ENCODE results near the gene AGAP1. TPM values are rescaled to one million over a fixed set of nuclear protein-coding genes. Genes with fewer than 3 reads are reported as not detected.
A peak's percentile ranks its signal among the peaks of the same experiment; 100 is the strongest.

Gene AGAP1
- total and polyA plus RNA-seq, 4 donors, result 2.0 to 8.5 (median 5.4) TPM

DNA sequence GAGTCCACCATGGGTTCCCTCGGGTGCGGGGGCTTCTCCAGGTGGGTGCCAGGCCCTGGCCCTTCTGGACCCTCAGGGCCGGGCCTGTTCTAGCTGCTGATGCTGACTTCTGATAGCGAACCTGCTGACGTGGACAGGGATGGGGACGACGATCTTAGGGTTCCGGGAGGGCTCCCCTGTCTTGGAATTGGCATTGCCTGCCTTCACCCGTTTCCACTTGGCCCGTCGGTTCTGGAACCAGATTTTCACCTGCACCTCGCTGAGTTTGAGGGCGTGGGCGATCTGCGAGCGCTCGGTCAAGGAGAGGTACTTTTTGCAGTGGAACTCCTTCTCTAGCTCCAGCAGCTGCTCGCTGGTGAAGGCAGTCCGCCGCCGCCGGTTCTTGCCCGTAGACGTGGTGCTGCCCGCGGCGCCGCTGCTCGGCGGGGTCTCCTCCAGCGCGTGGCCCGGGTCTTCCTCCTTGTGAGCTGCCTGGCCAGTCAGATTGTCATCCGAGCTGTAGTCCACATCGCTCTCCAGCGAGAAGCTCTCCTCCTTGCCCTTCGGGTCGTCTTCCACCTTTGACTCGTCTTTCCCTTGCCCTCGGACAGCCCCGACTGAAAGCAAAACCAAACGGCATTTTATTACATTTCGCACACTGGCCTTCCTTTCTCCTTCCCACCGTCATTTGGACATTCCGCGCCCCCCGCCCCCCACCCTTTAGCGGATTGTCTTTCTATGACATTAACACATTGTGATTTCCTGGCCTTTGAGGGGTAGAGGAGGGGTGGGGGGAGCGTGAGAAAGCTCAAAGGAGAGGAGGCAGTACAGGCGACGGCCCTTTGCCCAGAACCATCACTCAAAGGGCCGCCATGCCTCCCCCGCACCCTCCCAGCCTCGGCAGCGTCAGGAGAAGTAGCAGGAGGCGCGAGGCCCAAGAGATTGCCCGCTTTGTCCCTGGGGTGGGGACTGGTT, 672.3 kb downstream of the AGAP1 start:
- H3K27me3 ChIP-seq (ENCODE audit: control insufficient read depth in 4 of 4, insufficient read depth in 4 of 4, low read length in 3 of 4), result peaks cover 0 to 38% (median 21%) of the 10 kb centered on the region in 4 donors
- no peak overlapping the region for H3K27ac ChIP-seq (ENCODE audit: low read depth in 1 of 2, low read length in 2 of 2)
- WGBS, result 6% methylated on average over 58 of the region's 58 CpGs
- TF ChIP-seq GABPA (IDR thresholded peaks at IDR 0.05 in 1 of 2, conservative IDR thresholded peaks at IDR 0.05 in 1 of 2) (no peak), RXRA (IDR thresholded peaks at IDR 0.05) (no peak), MAX (IDR thresholded peaks at IDR 0.05) (no peak), NR2F2 (IDR thresholded peaks at IDR 0.05) (no peak), SP1 (IDR thresholded peaks at IDR 0.05) (no peak), YY1 (IDR thresholded peaks at IDR 0.05) (no peak), CTCF (IDR thresholded peaks at IDR 0.05; ENCODE audit: low read depth, low read length, missing input control) (no peak), HNF4A (conservative IDR thresholded peaks at IDR 0.05) (no peak), FOXA1 (IDR thresholded peaks at IDR 0.05) (no peak), HNF4G (IDR thresholded peaks at IDR 0.05) (no peak), TAF1 (conservative IDR thresholded peaks at IDR 0.05) (no peak), JUND (IDR thresholded peaks at IDR 0.05) (no peak), FOXA2 (IDR thresholded peaks at IDR 0.05) (no peak), EGR1 (IDR thresholded peaks at IDR 0.05; ENCODE audit: low read depth in 2 of 2) (no peak), RAD21 (IDR thresholded peaks at IDR 0.05) (no peak), ATF3 (IDR thresholded peaks at IDR 0.05) (no peak)
- TF ChIP-seq, protein P1, sequence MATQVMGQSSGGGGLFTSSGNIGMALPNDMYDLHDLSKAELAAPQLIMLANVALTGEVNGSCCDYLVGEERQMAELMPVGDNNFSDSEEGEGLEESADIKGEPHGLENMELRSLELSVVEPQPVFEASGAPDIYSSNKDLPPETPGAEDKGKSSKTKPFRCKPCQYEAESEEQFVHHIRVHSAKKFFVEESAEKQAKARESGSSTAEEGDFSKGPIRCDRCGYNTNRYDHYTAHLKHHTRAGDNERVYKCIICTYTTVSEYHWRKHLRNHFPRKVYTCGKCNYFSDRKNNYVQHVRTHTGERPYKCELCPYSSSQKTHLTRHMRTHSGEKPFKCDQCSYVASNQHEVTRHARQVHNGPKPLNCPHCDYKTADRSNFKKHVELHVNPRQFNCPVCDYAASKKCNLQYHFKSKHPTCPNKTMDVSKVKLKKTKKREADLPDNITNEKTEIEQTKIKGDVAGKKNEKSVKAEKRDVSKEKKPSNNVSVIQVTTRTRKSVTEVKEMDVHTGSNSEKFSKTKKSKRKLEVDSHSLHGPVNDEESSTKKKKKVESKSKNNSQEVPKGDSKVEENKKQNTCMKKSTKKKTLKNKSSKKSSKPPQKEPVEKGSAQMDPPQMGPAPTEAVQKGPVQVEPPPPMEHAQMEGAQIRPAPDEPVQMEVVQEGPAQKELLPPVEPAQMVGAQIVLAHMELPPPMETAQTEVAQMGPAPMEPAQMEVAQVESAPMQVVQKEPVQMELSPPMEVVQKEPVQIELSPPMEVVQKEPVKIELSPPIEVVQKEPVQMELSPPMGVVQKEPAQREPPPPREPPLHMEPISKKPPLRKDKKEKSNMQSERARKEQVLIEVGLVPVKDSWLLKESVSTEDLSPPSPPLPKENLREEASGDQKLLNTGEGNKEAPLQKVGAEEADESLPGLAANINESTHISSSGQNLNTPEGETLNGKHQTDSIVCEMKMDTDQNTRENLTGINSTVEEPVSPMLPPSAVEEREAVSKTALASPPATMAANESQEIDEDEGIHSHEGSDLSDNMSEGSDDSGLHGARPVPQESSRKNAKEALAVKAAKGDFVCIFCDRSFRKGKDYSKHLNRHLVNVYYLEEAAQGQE (IDR thresholded peaks at IDR 0.05), result no peak
- TF ChIP-seq, protein P2, sequence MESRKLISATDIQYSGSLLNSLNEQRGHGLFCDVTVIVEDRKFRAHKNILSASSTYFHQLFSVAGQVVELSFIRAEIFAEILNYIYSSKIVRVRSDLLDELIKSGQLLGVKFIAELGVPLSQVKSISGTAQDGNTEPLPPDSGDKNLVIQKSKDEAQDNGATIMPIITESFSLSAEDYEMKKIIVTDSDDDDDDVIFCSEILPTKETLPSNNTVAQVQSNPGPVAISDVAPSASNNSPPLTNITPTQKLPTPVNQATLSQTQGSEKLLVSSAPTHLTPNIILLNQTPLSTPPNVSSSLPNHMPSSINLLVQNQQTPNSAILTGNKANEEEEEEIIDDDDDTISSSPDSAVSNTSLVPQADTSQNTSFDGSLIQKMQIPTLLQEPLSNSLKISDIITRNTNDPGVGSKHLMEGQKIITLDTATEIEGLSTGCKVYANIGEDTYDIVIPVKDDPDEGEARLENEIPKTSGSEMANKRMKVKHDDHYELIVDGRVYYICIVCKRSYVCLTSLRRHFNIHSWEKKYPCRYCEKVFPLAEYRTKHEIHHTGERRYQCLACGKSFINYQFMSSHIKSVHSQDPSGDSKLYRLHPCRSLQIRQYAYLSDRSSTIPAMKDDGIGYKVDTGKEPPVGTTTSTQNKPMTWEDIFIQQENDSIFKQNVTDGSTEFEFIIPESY (IDR thresholded peaks at IDR 0.05), result no peak
- no peak for DNase-seq (ENCODE audit: low spot score)
- no peaks in the 10 kb centered on the region for H3K9me3 ChIP-seq (ENCODE audit: control insufficient read depth in 4 of 4, low read length in 3 of 4)
- H3K4me3 ChIP-seq (ENCODE audit: low read depth in 1 of 3, low read length in 3 of 3), result peak overlapping the region in 2 of 3 donors; percentile 12 to 36
- H3K36me3 ChIP-seq (ENCODE audit: control insufficient read depth in 4 of 4, insufficient read depth in 3 of 4, low read depth in 1 of 4, low read length in 3 of 4), result peaks cover 0 to 1% (median 0%) of the 10 kb centered on the region in 4 donors
- peaks cover 22 to 45% (median 29%) of the 10 kb centered on the region in 4 donors for H3K4me1 ChIP-seq (ENCODE audit: control insufficient read depth in 4 of 4, insufficient read depth in 4 of 4, low read length in 3 of 4)
- H3K9ac ChIP-seq (ENCODE audit: low read depth in 1 of 2, low read length in 2 of 2), result no peak overlapping the region

Measured in liver (tissue), 9 donors.